Left ventricle myocardium inferior (tissue), 1 donor: ENCODE measurements around the gene CGB5. TPM values are rescaled to one million over a fixed set of nuclear protein-coding genes. Genes with fewer than 3 reads are reported as not detected.

ENCODE experiments used
- DNase-seq: peaks from one replicate; pipeline ENCODE4 v3.0.0-alpha.2; 2020
- H3K27ac ChIP-seq: fragments of 200-600 bp; replicated peaks from 2 replicates; pipeline ENCODE4 v1.8.0; 2021
- H3K27me3 ChIP-seq: fragments of 200-600 bp; 2 replicates; pipeline ENCODE4 v1.8.0; 2021; ENCODE audit warnings: low read depth
- H3K36me3 ChIP-seq: fragments of 200-600 bp; 2 replicates; pipeline ENCODE4 v1.8.0; 2021
- H3K4me1 ChIP-seq: fragments of 200-600 bp; 2 replicates; pipeline ENCODE4 v1.8.0; 2021
- H3K4me3 ChIP-seq: fragments of 200-600 bp; 2 replicates; pipeline ENCODE4 v1.8.0; 2021; ENCODE audit warnings: mild to moderate bottlenecking, moderate library complexity
- H3K9me3 ChIP-seq: fragments of 200-600 bp; replicated peaks from 2 replicates; pipeline ENCODE4 v1.8.0; 2021
- CTCF ChIP-seq: fragments of 200-600 bp; IDR thresholded peaks from 2 replicates; pipeline ENCODE4 v1.8.0; 2021; ENCODE audit warnings: antibody characterized with exemption, mild to moderate bottlenecking, borderline replicate concordance
- intact Hi-C: fragments of 100-400 bp; cut with micrococcal nuclease; formaldehyde crosslinking; loops from one replicate; pipeline ENCODE4 v1.11.0; 2022
- total RNA-seq: library from RNA; stranded (reverse); fragmentation: NEBNext Ultra II Directional; extraction: Animal tissue kit (Norgen Biotek cat#: 25700); gene quantifications from one replicate; pipeline ENCODE4 v1.2.1, GENCODE V29; 2021
- donor health status: DM: no; HTN: yes; CAD: no; lungs with severe emphysema.

CGB5 gene
- total RNA-seq, 1 donor from 2014 or later: not detected

DNA sequence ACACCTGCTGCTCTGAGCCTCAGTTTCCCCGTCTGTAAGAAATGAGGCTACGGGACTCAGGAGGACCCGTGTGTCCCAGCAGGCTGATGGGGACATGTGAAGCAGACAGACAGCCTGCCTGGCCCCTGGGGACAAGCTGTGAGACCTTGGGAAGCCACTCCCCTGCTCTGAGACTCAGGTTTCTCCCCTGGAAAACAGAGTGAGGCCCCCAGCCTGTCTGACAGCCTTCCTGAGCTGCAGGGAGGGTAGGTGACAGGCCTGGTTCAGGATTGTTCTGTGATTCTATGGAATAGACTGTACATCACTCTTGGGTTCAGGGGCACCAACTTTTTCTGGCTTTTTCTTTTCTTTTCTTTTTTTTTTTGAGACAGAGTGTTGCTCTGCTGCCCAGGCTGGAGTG lies 23.9 kb downstream of the CGB5 start:
- peaks cover 95% of the 10 kb centered on the region for H3K27me3 ChIP-seq
- H3K36me3 ChIP-seq: no peaks in the 10 kb centered on the region
- no peak for TF ChIP-seq CTCF

GRCh38 chr19:49069026-49069425 lies 25.4 kb downstream of the CGB5 start:
- H3K4me1 ChIP-seq: peaks cover 24% of the 10 kb centered on the region
- H3K27me3 ChIP-seq: peaks cover 95% of the 10 kb centered on the region
- DNase-seq: no peak
- intact Hi-C loops: no loop called here
- no peak overlapping the region for H3K27ac ChIP-seq
- no peak for TF ChIP-seq CTCF
- no peaks in the 10 kb centered on the region for H3K36me3 ChIP-seq
- H3K4me3 ChIP-seq: no peak overlapping the region
- H3K9me3 ChIP-seq: no peaks in the 10 kb centered on the region

More for the DNA sequence above, 23.9 kb downstream of the CGB5 start:
- Histone ChIP-seq H3K4me1 (peaks cover 24% of the 10 kb centered on the region), H3K27ac (no peak overlapping the region), H3K9me3 (no peaks in the 10 kb centered on the region), H3K4me3 (no peak overlapping the region)
- intact Hi-C loops: no loop called here
- DNase-seq: no peak

- Histone ChIP-seq H3K4me3 (no peak overlapping the region), H3K4me1 (peaks cover 13% of the 10 kb centered on the region), H3K9me3 (no peaks in the 10 kb centered on the region), H3K27ac (no peak overlapping the region), H3K36me3 (no peaks in the 10 kb centered on the region), H3K27me3 (peaks cover 88% of the 10 kb centered on the region)
- TF ChIP-seq CTCF: no peak
- intact Hi-C loops: no loop called here
- no peak for DNase-seq
Observed at GRCh38 chr19:49070416-49070815, 26.8 kb downstream of the CGB5 start.

- Histone ChIP-seq H3K36me3 (no peaks in the 10 kb centered on the region), H3K4me1 (peaks cover 6% of the 10 kb centered on the region), H3K27me3 (peaks cover 75% of the 10 kb centered on the region), H3K4me3 (peak overlapping the region; percentile 43), H3K9me3 (no peaks in the 10 kb centered on the region), H3K27ac (no peak overlapping the region)
- intact Hi-C loops: no loop called here
- TF ChIP-seq CTCF: no peak
- DNase-seq: no peak
Observed at GRCh38 chr19:49071860-49072547, 28.4 kb downstream of the CGB5 start.

- Histone ChIP-seq H3K36me3 (no peaks in the 10 kb centered on the region), H3K4me1 (peaks cover 6% of the 10 kb centered on the region), H3K4me3 (no peak overlapping the region), H3K27me3 (peaks cover 59% of the 10 kb centered on the region), H3K27ac (no peak overlapping the region), H3K9me3 (no peaks in the 10 kb centered on the region)
- peak; percentile 19 for TF ChIP-seq CTCF
- intact Hi-C loops: no loop called here
- DNase-seq: no peak
Observed at GRCh38 chr19:49073514-49074378, 30.1 kb downstream of the CGB5 start.
